ENCODE data around the gene MOAP1. TPM values are rescaled to one million over a fixed set of nuclear protein-coding genes. Genes with fewer than 3 reads are reported as not detected.

Gene MOAP1
- total and polyA plus RNA-seq, 2 donors = 29.7 to 37.9 TPM

DNA sequence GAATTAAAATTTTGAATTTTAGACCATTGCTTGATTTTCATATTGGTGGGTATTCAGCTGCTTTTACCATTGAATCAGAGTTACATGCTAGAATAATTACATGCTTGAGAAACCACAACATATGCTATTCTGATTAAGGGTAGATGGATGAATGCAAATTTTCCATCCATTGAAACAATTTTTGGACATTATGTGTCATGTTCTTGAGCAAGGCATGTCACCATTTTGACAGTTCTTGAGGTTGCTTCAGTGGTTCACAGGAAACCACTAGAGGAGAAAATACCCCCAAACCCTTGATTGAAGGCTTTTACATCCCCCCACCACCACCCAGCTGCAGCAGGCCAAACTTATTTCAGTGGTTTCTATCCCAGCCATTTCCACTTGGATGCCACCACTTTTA, 35.8 kb upstream of the MOAP1 start:
- H3K4me1 ChIP-seq (ENCODE audit: control insufficient read depth in 2 of 2, insufficient read depth in 2 of 2, low read length in 2 of 2) = no peaks in the 10 kb centered on the region
- H3K9me3 ChIP-seq (ENCODE audit: control insufficient read depth in 2 of 2, insufficient read depth in 1 of 2, low read length in 1 of 2) = no peaks in the 10 kb centered on the region
- no peak overlapping the region for H3K4me3 ChIP-seq (ENCODE audit: low read length in 2 of 2)
- no peak overlapping the region for H3K27ac ChIP-seq (ENCODE audit: low read depth in 1 of 2, low read length in 1 of 2)
- H3K27me3 ChIP-seq (ENCODE audit: control insufficient read depth in 2 of 2, insufficient read depth in 1 of 2, low read length in 1 of 2) = no peaks in the 10 kb centered on the region
- peaks cover 51 to 55% of the 10 kb centered on the region in 2 donors for H3K36me3 ChIP-seq (ENCODE audit: control insufficient read depth in 2 of 2, insufficient read depth in 2 of 2, low read length in 1 of 2)
- no peak for DNase-seq (ENCODE audit: low read depth in 6 of 9, low spot score in 9 of 9)

DNA sequence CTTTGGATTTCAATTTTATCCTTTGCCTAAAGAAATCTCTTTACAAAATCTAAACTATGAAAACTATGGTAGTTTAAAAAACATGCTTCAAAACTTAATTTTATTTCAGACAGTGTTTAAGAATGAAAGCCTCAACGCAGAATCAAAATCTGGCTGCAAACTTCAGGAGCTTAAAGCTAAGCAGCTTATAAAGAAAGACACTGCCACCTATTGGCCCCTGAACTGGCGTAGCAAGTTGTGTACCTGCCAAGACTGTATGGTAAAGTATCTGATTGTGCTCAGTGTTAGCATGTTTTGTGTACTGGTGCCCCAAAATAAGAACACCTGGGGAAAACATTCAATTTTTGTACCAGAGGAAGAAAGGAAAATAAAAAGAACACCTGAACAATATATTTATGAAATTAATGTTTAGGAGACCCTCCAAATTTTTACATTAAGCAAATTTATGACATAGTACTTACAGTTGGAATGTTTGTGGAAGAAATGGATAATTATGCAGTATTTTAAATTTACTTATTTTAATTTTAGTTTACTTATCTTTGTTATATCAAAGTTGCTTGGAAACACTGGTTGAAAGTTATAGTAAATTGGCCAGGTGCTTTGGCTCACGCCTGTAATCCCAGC, 34.5 kb upstream of the MOAP1 start:
- H3K36me3 ChIP-seq (ENCODE audit: control insufficient read depth in 2 of 2, insufficient read depth in 2 of 2, low read length in 1 of 2) = peaks cover 57 to 60% of the 10 kb centered on the region in 2 donors
- DNase-seq (ENCODE audit: low read depth in 6 of 9, low spot score in 9 of 9) = peak in 8 of 9 donors; percentile 42 to 82 (median 50)
- no peaks in the 10 kb centered on the region for H3K9me3 ChIP-seq (ENCODE audit: control insufficient read depth in 2 of 2, insufficient read depth in 1 of 2, low read length in 1 of 2)
- H3K4me3 ChIP-seq (ENCODE audit: low read length in 2 of 2) = no peak overlapping the region
- no peaks in the 10 kb centered on the region for H3K27me3 ChIP-seq (ENCODE audit: control insufficient read depth in 2 of 2, insufficient read depth in 1 of 2, low read length in 1 of 2)
- 76% methylated on average over 3 of the region's 3 CpGs for WGBS
- H3K4me1 ChIP-seq (ENCODE audit: control insufficient read depth in 2 of 2, insufficient read depth in 2 of 2, low read length in 2 of 2) = no peaks in the 10 kb centered on the region
- H3K27ac ChIP-seq (ENCODE audit: low read depth in 1 of 2, low read length in 1 of 2) = no peak overlapping the region

DNA sequence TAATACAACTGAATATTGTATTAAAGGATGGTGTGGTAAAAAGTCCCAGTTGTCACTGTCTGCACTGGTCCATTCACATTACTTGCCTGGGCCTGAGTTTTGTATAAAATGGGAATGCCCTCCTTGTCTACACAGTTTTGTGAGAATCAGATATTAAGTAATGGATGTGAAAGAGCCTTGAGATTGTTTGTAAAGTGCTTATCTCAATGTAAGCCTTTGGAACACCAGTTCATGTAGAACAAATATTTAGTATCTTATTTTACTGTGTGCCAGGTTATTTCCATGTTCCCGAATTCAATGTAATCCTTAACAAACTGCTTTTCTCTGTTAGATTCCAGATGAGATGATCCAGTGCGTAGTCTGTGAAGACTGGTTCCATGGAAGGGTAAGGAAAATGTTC, 29.9 kb upstream of the MOAP1 start:
- Histone ChIP-seq H3K27ac (ENCODE audit: low read depth in 1 of 2, low read length in 1 of 2) (no peak overlapping the region), H3K27me3 (ENCODE audit: control insufficient read depth in 2 of 2, insufficient read depth in 1 of 2, low read length in 1 of 2) (no peaks in the 10 kb centered on the region), H3K4me1 (ENCODE audit: control insufficient read depth in 2 of 2, insufficient read depth in 2 of 2, low read length in 2 of 2) (no peaks in the 10 kb centered on the region), H3K4me3 (ENCODE audit: low read length in 2 of 2) (no peak overlapping the region), H3K36me3 (ENCODE audit: control insufficient read depth in 2 of 2, insufficient read depth in 2 of 2, low read length in 1 of 2) (peaks cover 42 to 52% of the 10 kb centered on the region in 2 donors), H3K9me3 (ENCODE audit: control insufficient read depth in 2 of 2, insufficient read depth in 1 of 2, low read length in 1 of 2) (no peaks in the 10 kb centered on the region)
- DNase-seq (ENCODE audit: low read depth in 6 of 9, low spot score in 9 of 9) = no peak
- WGBS = 97% methylated on average over 2 of the region's 2 CpGs

DNA sequence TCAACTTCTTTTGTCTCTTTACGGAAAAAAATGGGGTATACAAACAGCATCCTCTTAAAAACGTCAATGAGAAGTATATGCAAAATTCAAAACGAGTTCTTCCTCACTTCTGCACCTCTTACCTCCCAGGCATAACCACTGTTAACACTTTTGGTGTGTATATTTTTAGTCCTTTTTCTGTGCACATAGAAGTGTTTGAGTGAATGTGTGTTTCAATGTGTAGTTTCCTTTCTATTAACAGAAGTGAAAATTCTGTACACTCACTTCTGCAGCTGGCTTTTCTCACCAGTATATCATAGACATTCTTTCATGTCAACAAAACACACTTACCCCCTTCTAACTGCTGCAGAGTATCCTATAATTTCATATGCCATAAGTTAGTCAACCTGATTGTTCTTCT, 27.7 kb upstream of the MOAP1 start:
- Histone ChIP-seq H3K4me3 (ENCODE audit: low read length in 2 of 2) (no peak overlapping the region), H3K27ac (ENCODE audit: low read depth in 1 of 2, low read length in 1 of 2) (no peak overlapping the region), H3K4me1 (ENCODE audit: control insufficient read depth in 2 of 2, insufficient read depth in 2 of 2, low read length in 2 of 2) (peaks cover 3 to 12% of the 10 kb centered on the region in 2 donors), H3K9me3 (ENCODE audit: control insufficient read depth in 2 of 2, insufficient read depth in 1 of 2, low read length in 1 of 2) (no peaks in the 10 kb centered on the region), H3K36me3 (ENCODE audit: control insufficient read depth in 2 of 2, insufficient read depth in 2 of 2, low read length in 1 of 2) (peaks cover 37 to 43% of the 10 kb centered on the region in 2 donors), H3K27me3 (ENCODE audit: control insufficient read depth in 2 of 2, insufficient read depth in 1 of 2, low read length in 1 of 2) (no peaks in the 10 kb centered on the region)
- DNase-seq (ENCODE audit: low read depth in 6 of 9, low spot score in 9 of 9) = no peak
- WGBS = 96% methylated on average over 3 of the region's 3 CpGs

DNA sequence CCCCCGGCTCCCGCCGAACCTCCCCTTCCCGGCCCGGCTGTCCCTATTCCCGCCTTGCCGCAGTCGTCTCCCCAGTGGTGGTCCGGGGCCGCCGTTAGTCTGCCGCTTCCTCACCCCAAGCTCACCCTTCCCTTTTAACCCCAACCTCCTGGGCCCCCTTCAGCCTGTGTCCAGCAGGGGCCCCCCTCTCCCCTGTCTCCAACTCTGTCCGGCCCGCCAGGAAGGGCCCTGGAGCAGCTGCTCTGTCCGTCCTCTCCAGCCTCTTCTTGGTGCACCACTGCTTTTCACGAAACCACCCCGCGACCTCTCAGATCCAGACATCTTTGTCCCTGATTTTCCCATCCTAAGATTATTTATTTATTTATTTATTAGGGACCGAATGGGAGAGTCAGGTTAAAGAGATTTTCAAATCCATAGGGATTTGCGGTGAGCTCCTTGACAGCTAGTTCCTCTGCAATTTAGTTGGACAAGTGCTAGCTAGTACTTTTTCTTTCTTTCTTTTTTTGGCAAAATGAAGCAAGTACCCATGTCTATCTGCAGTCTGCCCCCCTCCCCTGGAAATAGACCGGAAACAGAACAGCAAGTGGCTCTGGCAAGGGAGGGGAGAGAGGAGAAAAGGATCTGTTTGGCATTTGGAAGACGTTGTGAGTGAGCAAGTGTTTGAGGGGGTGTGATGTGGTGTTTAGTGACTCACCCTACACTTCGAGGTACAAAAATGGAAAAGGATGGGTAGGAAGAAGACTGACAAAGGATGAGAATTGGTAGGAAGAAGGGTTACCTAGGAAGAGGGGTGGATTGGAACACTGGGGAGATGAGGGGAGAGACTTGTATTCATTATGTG, 23.0 kb upstream of the MOAP1 start:
- DNase-seq (ENCODE audit: low read depth in 6 of 9, low spot score in 9 of 9) = peak in 3 of 9 donors; percentile 28 to 55 (median 29)
- WGBS = under 1% methylated on average over 23 of the region's 23 CpGs
- Histone ChIP-seq H3K4me3 (ENCODE audit: low read length in 2 of 2) (peak overlapping the region; percentile 79 to 88), H3K9me3 (ENCODE audit: control insufficient read depth in 2 of 2, insufficient read depth in 1 of 2, low read length in 1 of 2) (no peaks in the 10 kb centered on the region), H3K36me3 (ENCODE audit: control insufficient read depth in 2 of 2, insufficient read depth in 2 of 2, low read length in 1 of 2) (peaks cover 9 to 11% of the 10 kb centered on the region in 2 donors), H3K27ac (ENCODE audit: low read depth in 1 of 2, low read length in 1 of 2) (peak overlapping the region; percentile 51 to 70), H3K4me1 (ENCODE audit: control insufficient read depth in 2 of 2, insufficient read depth in 2 of 2, low read length in 2 of 2) (peaks cover 15 to 18% of the 10 kb centered on the region in 2 donors), H3K27me3 (ENCODE audit: control insufficient read depth in 2 of 2, insufficient read depth in 1 of 2, low read length in 1 of 2) (no peaks in the 10 kb centered on the region)

DNA sequence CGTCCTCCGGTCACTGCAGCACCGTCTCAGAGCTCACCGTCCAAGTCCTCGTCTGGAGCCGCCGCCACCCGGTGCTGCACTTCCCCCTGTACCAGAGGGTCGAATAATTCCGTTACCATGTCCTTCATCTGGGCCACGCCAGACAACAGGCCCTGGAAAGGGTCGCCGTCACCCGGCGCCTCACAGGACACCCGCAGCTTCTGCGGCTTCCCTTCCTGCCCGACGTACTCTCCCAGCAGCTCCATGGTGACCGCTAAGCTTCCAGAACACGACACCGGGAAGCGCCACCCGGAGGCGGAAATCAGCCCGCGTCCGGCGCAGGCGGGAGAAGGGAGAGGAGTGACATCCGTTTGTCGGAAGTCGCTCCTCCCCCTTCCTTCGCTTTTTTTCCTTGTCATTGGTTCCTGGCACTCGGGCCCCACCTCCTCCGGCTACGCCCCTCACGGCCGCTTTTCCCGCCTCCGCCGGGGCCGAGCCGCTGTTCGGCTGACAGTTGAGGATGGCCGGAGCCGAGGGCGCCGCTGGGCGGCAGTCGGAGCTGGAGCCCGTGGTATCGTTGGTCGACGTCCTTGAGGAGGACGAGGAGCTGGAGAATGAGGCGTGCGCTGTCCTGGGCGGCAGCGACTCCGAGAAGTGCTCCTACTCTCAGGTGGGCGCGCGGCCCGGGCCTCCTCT, 22.2 kb upstream of the MOAP1 start, which contains the start of the genes GON7 and UBR7:
TSS of gene GON7 (minus strand) at position 273 of the 675 bp plus-strand sequence. CDS start at position 245, 28 bp downstream.
TSS of gene UBR7 (plus strand) at position 464 of the 675 bp plus-strand sequence. CDS start at position 500, 36 bp downstream.
- Histone ChIP-seq H3K36me3 (ENCODE audit: control insufficient read depth in 2 of 2, insufficient read depth in 2 of 2, low read length in 1 of 2) (peaks cover 3 to 5% of the 10 kb centered on the region in 2 donors), H3K9me3 (ENCODE audit: control insufficient read depth in 2 of 2, insufficient read depth in 1 of 2, low read length in 1 of 2) (no peaks in the 10 kb centered on the region), H3K27ac (ENCODE audit: low read depth in 1 of 2, low read length in 1 of 2) (peak within 1 kb of the TSS; percentile 53 to 70), H3K4me1 (ENCODE audit: control insufficient read depth in 2 of 2, insufficient read depth in 2 of 2, low read length in 2 of 2) (peaks cover 15 to 18% of the 10 kb centered on the region in 2 donors), H3K27me3 (ENCODE audit: control insufficient read depth in 2 of 2, insufficient read depth in 1 of 2, low read length in 1 of 2) (no peaks in the 10 kb centered on the region), H3K4me3 (ENCODE audit: low read length in 2 of 2) (peak within 1 kb of the TSS; percentile 79 to 88)
- DNase-seq (ENCODE audit: low read depth in 6 of 9, low spot score in 9 of 9) = peak; percentile 83 to 95 (median 87)
- under 1% methylated on average over 65 of the region's 65 CpGs for whole genome bisulfite sequencing

DNA sequence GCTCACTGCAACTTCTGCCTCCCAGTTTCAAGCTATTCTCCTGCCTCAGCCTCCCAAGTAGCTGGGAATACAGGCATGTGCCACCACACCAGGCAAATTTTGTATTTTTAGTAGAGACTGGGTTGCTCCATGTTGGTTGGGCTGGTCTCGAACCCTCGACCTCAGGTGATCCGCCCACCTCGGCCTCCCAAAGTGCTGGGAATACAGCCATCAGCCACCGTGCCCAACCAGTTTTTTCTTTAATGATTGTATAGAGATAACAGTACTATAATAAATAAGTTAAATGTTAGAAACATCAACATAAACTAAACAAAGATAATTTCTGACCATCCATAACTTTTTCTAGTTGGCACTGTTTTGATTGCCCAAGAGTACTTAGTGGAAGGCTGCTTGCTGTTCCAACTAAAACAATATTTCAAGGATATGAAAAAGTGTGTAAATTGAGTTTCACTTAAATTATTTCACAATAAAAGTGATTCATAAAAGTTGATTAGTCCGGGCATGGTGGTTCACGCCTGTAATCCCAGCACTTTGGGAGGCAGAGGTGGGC, 16.5 kb upstream of the MOAP1 start:
- 90% methylated on average over 7 of the region's 7 CpGs for WGBS
- no peak overlapping the region for H3K27ac ChIP-seq (ENCODE audit: low read depth in 1 of 2, low read length in 1 of 2)
- peaks cover 0 to 2% of the 10 kb centered on the region in 2 donors for H3K36me3 ChIP-seq (ENCODE audit: control insufficient read depth in 2 of 2, insufficient read depth in 2 of 2, low read length in 1 of 2)
- no peak overlapping the region for H3K4me3 ChIP-seq (ENCODE audit: low read length in 2 of 2)
- H3K27me3 ChIP-seq (ENCODE audit: control insufficient read depth in 2 of 2, insufficient read depth in 1 of 2, low read length in 1 of 2) = no peaks in the 10 kb centered on the region
- H3K4me1 ChIP-seq (ENCODE audit: control insufficient read depth in 2 of 2, insufficient read depth in 2 of 2, low read length in 2 of 2) = peaks cover 6 to 12% of the 10 kb centered on the region in 2 donors
- no peak for DNase-seq (ENCODE audit: low read depth in 6 of 9, low spot score in 9 of 9)
- H3K9me3 ChIP-seq (ENCODE audit: control insufficient read depth in 2 of 2, insufficient read depth in 1 of 2, low read length in 1 of 2) = no peaks in the 10 kb centered on the region

DNA sequence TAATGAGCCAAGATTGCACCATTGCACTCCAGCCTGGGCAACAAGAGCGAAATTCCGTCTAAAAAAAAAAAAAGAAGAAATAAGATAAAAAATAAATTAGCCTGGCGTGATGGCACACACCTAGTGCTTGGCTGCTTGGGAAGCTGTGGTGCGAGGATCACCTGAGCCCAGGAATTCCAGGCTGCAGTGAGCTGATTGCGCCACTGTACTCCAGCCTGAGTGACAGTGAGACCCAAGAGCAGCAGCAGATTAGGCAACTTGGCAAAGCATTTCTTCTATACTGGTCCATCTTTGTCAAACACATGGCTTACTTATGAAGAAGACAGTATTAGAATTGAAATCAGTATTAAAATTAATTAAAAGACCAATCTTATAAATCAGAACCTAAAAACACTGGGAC, 15.9 kb upstream of the MOAP1 start:
- Histone ChIP-seq H3K27ac (ENCODE audit: low read depth in 1 of 2, low read length in 1 of 2) (no peak overlapping the region), H3K4me3 (ENCODE audit: low read length in 2 of 2) (no peak overlapping the region), H3K9me3 (ENCODE audit: control insufficient read depth in 2 of 2, insufficient read depth in 1 of 2, low read length in 1 of 2) (no peaks in the 10 kb centered on the region), H3K36me3 (ENCODE audit: control insufficient read depth in 2 of 2, insufficient read depth in 2 of 2, low read length in 1 of 2) (peaks cover 0 to 2% of the 10 kb centered on the region in 2 donors), H3K27me3 (ENCODE audit: control insufficient read depth in 2 of 2, insufficient read depth in 1 of 2, low read length in 1 of 2) (no peaks in the 10 kb centered on the region), H3K4me1 (ENCODE audit: control insufficient read depth in 2 of 2, insufficient read depth in 2 of 2, low read length in 2 of 2) (peaks cover 5 to 7% of the 10 kb centered on the region in 2 donors)
- 99% methylated on average over 5 of the region's 5 CpGs for WGBS
- no peak for DNase-seq (ENCODE audit: low read depth in 6 of 9, low spot score in 9 of 9)
